Measurements from ENCODE around the gene SLX9. TPM values are rescaled to one million over a fixed set of nuclear protein-coding genes. Genes with fewer than 3 reads are reported as not detected.

SLX9 gene
- total and polyA plus RNA-seq, 2 donors (not counting 1 experiment from before 2014, with no cell fraction given): 11.7 to 15.9 TPM

DNA sequence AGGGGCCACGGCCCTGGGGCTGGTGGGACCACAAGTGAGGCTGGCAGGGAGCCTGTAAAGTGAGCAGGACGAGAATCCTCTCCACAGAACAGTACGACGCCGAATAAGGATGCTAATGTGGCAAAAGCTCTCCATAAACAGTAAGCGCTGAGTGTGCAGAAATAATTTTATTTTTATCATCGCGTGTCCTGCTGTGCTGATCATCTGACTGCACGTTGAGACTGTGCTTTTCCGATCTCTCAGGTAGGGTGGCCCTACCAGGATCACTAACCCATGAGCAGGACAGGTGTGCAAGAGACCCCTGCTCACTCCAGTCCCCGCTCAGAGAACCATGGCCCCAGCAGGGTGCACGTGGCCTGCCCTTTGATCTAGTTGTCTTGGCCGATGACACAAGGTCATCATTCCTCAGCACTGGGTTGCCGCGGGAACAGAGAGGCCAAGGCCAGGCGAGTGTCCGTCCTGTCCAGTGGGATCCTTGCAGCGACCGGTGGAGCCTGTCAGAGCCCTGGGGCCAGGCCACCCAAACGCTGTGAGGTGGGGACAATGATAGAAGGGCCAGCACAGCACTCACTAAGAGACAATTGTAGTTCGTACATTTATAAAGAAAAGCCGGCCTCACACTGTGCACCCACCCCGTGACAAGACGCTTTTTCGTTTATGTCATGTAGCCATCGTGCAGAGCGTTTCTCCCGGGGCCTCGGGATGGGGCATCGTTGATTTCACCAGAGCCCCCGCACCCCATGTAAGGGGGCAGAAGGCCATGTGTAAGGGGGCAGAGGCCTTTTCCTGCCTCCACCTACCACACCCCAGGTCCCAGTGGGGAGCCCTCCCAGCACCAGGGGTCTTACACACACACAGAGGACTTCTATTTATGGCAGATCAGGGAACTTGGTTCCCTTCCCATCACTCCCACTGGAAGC, 81.9 kb downstream of the SLX9 start:
- intact Hi-C loops (cut with micrococcal nuclease): no loop called here
- Histone ChIP-seq H3K4me3 (ENCODE audit: control extremely low read depth in 1 of 5, extremely low read depth in 1 of 5, insufficient read depth in 1 of 5, low read depth in 2 of 5, low read length in 4 of 5) (no peak overlapping the region), H3K9me3 (ENCODE audit: control extremely low read depth in 1 of 3, control insufficient read depth in 2 of 3, insufficient read depth in 1 of 3, low read length in 2 of 3) (peaks cover 0 to 19% (median 0%) of the 10 kb centered on the region in 3 donors), H3K79me2 (ENCODE audit: control insufficient read depth, insufficient read depth, low read length) (no peaks in the 10 kb centered on the region), H3K9ac (ENCODE audit: low read length) (no peak overlapping the region), H3K4me2 (replicated peaks; ENCODE audit: low read depth, low read length, poor library complexity, severe bottlenecking) (no peak overlapping the region), H4K20me1 (ENCODE audit: control insufficient read depth, insufficient read depth, low read length, poor library complexity, severe bottlenecking) (no peaks in the 10 kb centered on the region), H3K27me3 (replicated peaks in 1 of 4; ENCODE audit: control extremely low read depth in 1 of 4, control insufficient read depth in 3 of 4, insufficient read depth in 4 of 4, low read length in 3 of 4) (peaks cover 0 to 23% (median 8%) of the 10 kb centered on the region in 4 experiments), H3K27ac (ENCODE audit: low read length in 2 of 2) (no peak overlapping the region), H3K36me3 (replicated peaks in 1 of 2; ENCODE audit: control extremely low read depth in 1 of 2, control insufficient read depth in 1 of 2, extremely low read depth in 1 of 2, insufficient read depth in 2 of 2, low read length in 1 of 2) (no peaks in the 10 kb centered on the region), H3K4me1 (ENCODE audit: control insufficient read depth in 2 of 2, insufficient read depth in 2 of 2, low read length in 2 of 2) (peaks cover 7 to 17% of the 10 kb centered on the region in 2 donors), H2AFZ (ENCODE audit: insufficient read depth, low read depth, low read length, poor library complexity, severe bottlenecking) (no peak overlapping the region)
- POLR2A ChIA-PET: no interaction called here
- ATAC-seq (ENCODE audit: low read depth) (no peak), DNase-seq (no peak)
- Mint-ChIP-seq H3K4me1 (peaks cover 11% of the 10 kb centered on the region), H3K9me3 (ENCODE audit: insufficient read depth) (peaks cover 11% of the 10 kb centered on the region), H3K27ac (no peak overlapping the region), H3K27me3 (peaks cover 19% of the 10 kb centered on the region), H3K4me3 (no peak overlapping the region)
- 92% methylated on average over 29 of the region's 31 CpGs for WGBS (ENCODE audit: insufficient coverage)
- no peak for TF ChIP-seq EZH2 (IDR thresholded peaks at IDR 0.05; ENCODE audit: borderline replicate concordance, insufficient read depth, low read depth, low read length, poor library complexity, severe bottlenecking)
- TF ChIP-seq, protein P1, sequence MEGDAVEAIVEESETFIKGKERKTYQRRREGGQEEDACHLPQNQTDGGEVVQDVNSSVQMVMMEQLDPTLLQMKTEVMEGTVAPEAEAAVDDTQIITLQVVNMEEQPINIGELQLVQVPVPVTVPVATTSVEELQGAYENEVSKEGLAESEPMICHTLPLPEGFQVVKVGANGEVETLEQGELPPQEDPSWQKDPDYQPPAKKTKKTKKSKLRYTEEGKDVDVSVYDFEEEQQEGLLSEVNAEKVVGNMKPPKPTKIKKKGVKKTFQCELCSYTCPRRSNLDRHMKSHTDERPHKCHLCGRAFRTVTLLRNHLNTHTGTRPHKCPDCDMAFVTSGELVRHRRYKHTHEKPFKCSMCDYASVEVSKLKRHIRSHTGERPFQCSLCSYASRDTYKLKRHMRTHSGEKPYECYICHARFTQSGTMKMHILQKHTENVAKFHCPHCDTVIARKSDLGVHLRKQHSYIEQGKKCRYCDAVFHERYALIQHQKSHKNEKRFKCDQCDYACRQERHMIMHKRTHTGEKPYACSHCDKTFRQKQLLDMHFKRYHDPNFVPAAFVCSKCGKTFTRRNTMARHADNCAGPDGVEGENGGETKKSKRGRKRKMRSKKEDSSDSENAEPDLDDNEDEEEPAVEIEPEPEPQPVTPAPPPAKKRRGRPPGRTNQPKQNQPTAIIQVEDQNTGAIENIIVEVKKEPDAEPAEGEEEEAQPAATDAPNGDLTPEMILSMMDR (IDR thresholded peaks at IDR 0.05): no peak
- CTCF ChIA-PET: no interaction called here

DNA sequence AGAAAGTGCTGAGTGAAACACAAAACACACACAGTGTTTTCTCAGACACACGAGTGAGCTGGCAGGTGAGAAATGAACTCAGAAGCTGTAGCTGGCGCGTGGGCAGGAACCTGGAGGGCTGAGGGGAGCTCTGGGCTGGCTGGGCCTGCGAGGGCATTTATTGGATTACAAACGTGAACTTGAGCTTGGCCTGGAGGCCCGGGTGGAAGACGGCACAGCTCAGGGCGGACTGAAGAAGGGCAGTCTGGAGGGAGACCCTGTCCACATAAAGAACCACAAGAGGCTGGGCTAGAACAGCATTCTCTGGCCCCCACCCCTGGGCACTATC, 82.5 kb downstream of the SLX9 start:
- ChIA-PET POLR2A (no interaction called here), CTCF (no interaction called here)
- DNase-seq: no peak
- ATAC-seq (ENCODE audit: low read depth): no peak
- WGBS (ENCODE audit: insufficient coverage): 81% methylated on average over 8 of the region's 8 CpGs
- no peak overlapping the region for H3K4me3 ChIP-seq (ENCODE audit: control extremely low read depth in 1 of 5, extremely low read depth in 1 of 5, insufficient read depth in 1 of 5, low read depth in 2 of 5, low read length in 4 of 5)
- peaks cover 0 to 16% (median 5%) of the 10 kb centered on the region in 4 experiments for H3K27me3 ChIP-seq (replicated peaks in 1 of 4; ENCODE audit: control extremely low read depth in 1 of 4, control insufficient read depth in 3 of 4, insufficient read depth in 4 of 4, low read length in 3 of 4)
- peaks cover 17% of the 10 kb centered on the region for H3K27me3 Mint-ChIP-seq
- H3K79me2 ChIP-seq (ENCODE audit: control insufficient read depth, insufficient read depth, low read length): no peaks in the 10 kb centered on the region
- H3K4me1 ChIP-seq (ENCODE audit: control insufficient read depth in 2 of 2, insufficient read depth in 2 of 2, low read length in 2 of 2): peaks cover 7 to 17% of the 10 kb centered on the region in 2 donors
- H3K4me3 Mint-ChIP-seq: no peak overlapping the region
- intact Hi-C loops (cut with micrococcal nuclease): no loop called here
- TF ChIP-seq EZH2 (IDR thresholded peaks at IDR 0.05; ENCODE audit: borderline replicate concordance, insufficient read depth, low read depth, low read length, poor library complexity, severe bottlenecking): no peak
- TF ChIP-seq, protein P1 (IDR thresholded peaks at IDR 0.05): no peak
- no peaks in the 10 kb centered on the region for H4K20me1 ChIP-seq (ENCODE audit: control insufficient read depth, insufficient read depth, low read length, poor library complexity, severe bottlenecking)
- H3K9me3 ChIP-seq (ENCODE audit: control extremely low read depth in 1 of 3, control insufficient read depth in 2 of 3, insufficient read depth in 1 of 3, low read length in 2 of 3): peaks cover 0 to 19% (median 0%) of the 10 kb centered on the region in 3 donors
- H3K27ac ChIP-seq (ENCODE audit: low read length in 2 of 2): no peak overlapping the region
- H3K9ac ChIP-seq (ENCODE audit: low read length): no peak overlapping the region
- no peaks in the 10 kb centered on the region for H3K36me3 ChIP-seq (replicated peaks in 1 of 2; ENCODE audit: control extremely low read depth in 1 of 2, control insufficient read depth in 1 of 2, extremely low read depth in 1 of 2, insufficient read depth in 2 of 2, low read length in 1 of 2)
- peaks cover 11% of the 10 kb centered on the region for H3K4me1 Mint-ChIP-seq
- H3K4me2 ChIP-seq (replicated peaks; ENCODE audit: low read depth, low read length, poor library complexity, severe bottlenecking): no peak overlapping the region
- peaks cover 11% of the 10 kb centered on the region for H3K9me3 Mint-ChIP-seq (ENCODE audit: insufficient read depth)
- no peak overlapping the region for H3K27ac Mint-ChIP-seq
- no peak overlapping the region for H2AFZ ChIP-seq (ENCODE audit: insufficient read depth, low read depth, low read length, poor library complexity, severe bottlenecking)
